Neural crest cell (in vitro differentiated cells): ENCODE measurements around the gene MMP21. TPM values are rescaled to one million over a fixed set of nuclear protein-coding genes. Genes with fewer than 3 reads are reported as not detected.

ENCODE experiments used
- DNase-seq: peaks from one replicate; pipeline ENCODE4 v3.0.0; 2021; ENCODE audit warnings: low read depth, mixed read lengths, low spot score
- H3K27ac Mint-ChIP-seq: one replicate; pipeline ENCODE4 v1.8.0; 2021; ENCODE audit warnings: mild to moderate bottlenecking, mixed read lengths; ENCODE audit not compliant: unreplicated experiment
- H3K27me3 Mint-ChIP-seq: 2 replicates; pipeline ENCODE4 v1.8.0; 2021; ENCODE audit warnings: low read depth, mild to moderate bottlenecking, mixed read lengths
- H3K36me3 Mint-ChIP-seq: 2 replicates; pipeline ENCODE4 v1.8.0; 2021; ENCODE audit warnings: low read depth, mild to moderate bottlenecking, mixed read lengths
- H3K4me1 Mint-ChIP-seq: 2 replicates; pipeline ENCODE4 v1.8.0; 2021; ENCODE audit warnings: mixed read lengths
- H3K4me3 Mint-ChIP-seq: one replicate; pipeline ENCODE4 v1.8.0; 2021; ENCODE audit warnings: mild to moderate bottlenecking, mixed read lengths
- H3K9me3 Mint-ChIP-seq: 2 replicates; pipeline ENCODE4 v1.8.0; 2021; ENCODE audit warnings: mixed read lengths
- microRNA-seq: library from miRNA; unstranded; fragments of <30 nt; microRNA quantifications from one replicate; pipeline ENCODE4, GENCODE V29; 2020
- total RNA-seq: library from RNA; stranded (reverse); gene quantifications from 2 replicates; pipeline ENCODE4 v1.2.1, GENCODE V29; 2021
- TF ChIP-seq, protein P1 (sequence below): fragments of 200-600 bp; sonication (generic); conservative IDR thresholded peaks from 2 replicates; pipeline ENCODE4 v1.5.0; 2021; ENCODE audit warnings: antibody characterized with exemption, mild to moderate bottlenecking

Gene MMP21
- total RNA-seq, 1 donor from 2014 or later: not detected

DNA sequence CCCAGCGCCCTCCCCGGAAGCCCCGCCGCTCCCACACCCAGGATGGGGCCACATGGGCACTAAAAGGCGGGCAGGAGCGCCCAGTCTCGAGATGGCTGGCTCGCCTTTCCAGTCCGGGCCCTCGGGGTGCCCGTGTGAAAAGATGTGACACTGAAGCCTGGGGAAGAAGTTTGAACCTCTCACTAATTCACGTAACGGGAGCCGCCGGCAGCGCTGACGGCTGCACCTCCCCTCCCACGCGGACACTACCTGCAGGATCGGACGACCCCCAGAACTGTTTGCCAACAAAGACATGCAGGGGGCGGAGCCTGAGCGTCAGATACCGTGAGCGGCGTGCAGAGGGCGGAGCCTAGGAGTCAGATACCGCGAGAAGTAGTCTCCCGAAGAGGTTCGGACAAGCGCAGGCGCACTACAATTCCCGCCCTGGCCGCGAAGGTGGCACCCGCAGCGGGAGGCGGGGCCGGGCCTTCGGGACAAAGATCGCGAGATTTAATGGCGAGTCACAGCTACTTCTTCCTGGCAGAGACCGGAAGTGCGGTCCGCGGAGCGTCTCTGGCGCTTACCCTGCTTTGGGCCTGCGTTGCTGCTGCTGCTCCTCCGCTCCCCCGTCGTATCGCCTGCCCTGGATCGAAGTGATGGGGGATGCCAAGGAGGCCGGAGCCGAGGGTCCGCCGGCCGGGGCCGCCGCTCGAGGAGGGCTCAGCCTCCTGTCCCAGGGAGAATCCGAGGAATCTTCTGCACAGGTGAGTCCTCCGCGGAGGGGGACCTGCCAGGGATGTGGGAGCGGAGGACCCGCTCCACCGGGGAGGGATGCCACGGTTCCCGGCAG lies 56.2 kb downstream of the MMP21 start, which contains the start of gene EDRF1:
EDRF1 (plus strand) TSS at position 537 of the 829 bp plus-strand sequence; CDS start at position 636, 99 bp downstream.
- Mint-ChIP-seq H3K27me3 (no peaks in the 10 kb centered on the region), H3K4me1 (peaks cover 21% of the 10 kb centered on the region), H3K36me3 (peaks cover 9% of the 10 kb centered on the region), H3K27ac (peak within 1 kb of the TSS; percentile 100), H3K9me3 (no peaks in the 10 kb centered on the region), H3K4me3 (peak within 1 kb of the TSS; percentile 98)
- DNase-seq: peak; percentile 98
- TF ChIP-seq, protein P1, sequence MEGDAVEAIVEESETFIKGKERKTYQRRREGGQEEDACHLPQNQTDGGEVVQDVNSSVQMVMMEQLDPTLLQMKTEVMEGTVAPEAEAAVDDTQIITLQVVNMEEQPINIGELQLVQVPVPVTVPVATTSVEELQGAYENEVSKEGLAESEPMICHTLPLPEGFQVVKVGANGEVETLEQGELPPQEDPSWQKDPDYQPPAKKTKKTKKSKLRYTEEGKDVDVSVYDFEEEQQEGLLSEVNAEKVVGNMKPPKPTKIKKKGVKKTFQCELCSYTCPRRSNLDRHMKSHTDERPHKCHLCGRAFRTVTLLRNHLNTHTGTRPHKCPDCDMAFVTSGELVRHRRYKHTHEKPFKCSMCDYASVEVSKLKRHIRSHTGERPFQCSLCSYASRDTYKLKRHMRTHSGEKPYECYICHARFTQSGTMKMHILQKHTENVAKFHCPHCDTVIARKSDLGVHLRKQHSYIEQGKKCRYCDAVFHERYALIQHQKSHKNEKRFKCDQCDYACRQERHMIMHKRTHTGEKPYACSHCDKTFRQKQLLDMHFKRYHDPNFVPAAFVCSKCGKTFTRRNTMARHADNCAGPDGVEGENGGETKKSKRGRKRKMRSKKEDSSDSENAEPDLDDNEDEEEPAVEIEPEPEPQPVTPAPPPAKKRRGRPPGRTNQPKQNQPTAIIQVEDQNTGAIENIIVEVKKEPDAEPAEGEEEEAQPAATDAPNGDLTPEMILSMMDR: no peak

Small RNA genes within 50 kb of the gene (microRNA-seq; reads per million reads assigned to microRNA genes)
- 2.4 reads per million for gene MIR4484

Other genes with a start within 250 kb of the MMP21 start
- gene TEX36, start 92.7 kb downstream of the MMP21 start, total RNA-seq: not detected in 2 replicates
- 42.7 and 46.9 TPM in 2 replicates for gene EDRF1, start 56.1 kb downstream of the MMP21 start, total RNA-seq
- 50.9 and 54.0 TPM in 2 replicates for gene UROS, start 47.4 kb upstream of the MMP21 start, total RNA-seq
- 89.7 and 89.8 TPM in 2 replicates for gene BCCIP, start 47.7 kb upstream of the MMP21 start, total RNA-seq
- gene DHX32, start 105.5 kb upstream of the MMP21 start, total RNA-seq: 35.6 and 36.3 TPM in 2 replicates
- gene FANK1, start 120.7 kb upstream of the MMP21 start, total RNA-seq: 2.4 and 5.0 TPM in 2 replicates